HepG2 (cell line): ENCODE data around the gene CEP89. TPM values are rescaled to one million over a fixed set of nuclear protein-coding genes. Genes with fewer than 3 reads are reported as not detected.

Experiments
- ATAC-seq: fragments of 200-7000 bp; cut with Tn5 transposase; 3 replicates; pipeline ENCODE4 v1.9.1; 2020; ENCODE audit warnings: mild to moderate bottlenecking, moderate library complexity
- BruUV-seq: library from RNA; stranded (reverse); fragments of 400-500 nt; replicated peaks from 2 replicates; lab custom pipeline; 2021; lab: Mats Ljungman, UMichigan
- CTCF ChIA-PET: fragments of 300-600 bp; formaldehyde crosslinking; extraction: SDS; loops from one replicate; lab custom pipeline; 2021; ENCODE audit warnings: low total read pairs, inconsistent platforms, low intra/inter-chr PET ratio; lab: Yijun Ruan, JAX
- POLR2A ChIA-PET: fragments of 350-600 bp; sonication (Branson Sonifier 250); formaldehyde crosslinking; loops from one replicate; lab custom pipeline; 2020; ENCODE audit warnings: antibody characterized with exemption, inconsistent platforms; lab: Yijun Ruan, JAX
- DNase-seq: peaks from one replicate; pipeline ENCODE4 v3.0.0-alpha.2; 2015; ENCODE audit warnings: low spot score
- FAIRE-seq: peaks from 3 replicates; lab custom pipeline; 2011; peaks lifted over from hg19 to GRCh38; lab: Jason Lieb, UNC
- H2AFZ ChIP-seq: one replicate; pipeline ENCODE4 v1.6.1; 2011; ENCODE audit warnings: low read length, inconsistent platforms
- H3K27ac ChIP-seq: fragments of 300-600 bp; 3 replicates; pipeline ENCODE4 v1.8.0; 2011; ENCODE audit warnings: mixed run types, mild to moderate bottlenecking, mixed read lengths, low read length, inconsistent platforms; ENCODE audit not compliant: insufficient read depth; ENCODE audit errors: extremely low read length
- H3K27me3 ChIP-seq, 2 experiments: fragments of 200-600 bp in 1 of 2; 2 replicates in 1 of 2; 3 replicates in 1 of 2; pipeline versions ENCODE4 v1.6.0 to v1.8.0; 2011; ENCODE audit warnings: low read length in 2 of 2, mild to moderate bottlenecking in 2 of 2, moderate library complexity in 2 of 2, inconsistent platforms in 1 of 2; ENCODE audit not compliant: insufficient read depth in 2 of 2, control insufficient read depth in 1 of 2
- H3K36me3 ChIP-seq, 2 experiments: fragments of 200-600 bp in 1 of 2; replicated peaks in 1 of 2; 2 replicates in 1 of 2; 3 replicates in 1 of 2; pipeline versions ENCODE4 v1.5.1 to v1.8.0; 2011; ENCODE audit warnings: low read length in 2 of 2, inconsistent platforms in 1 of 2; ENCODE audit not compliant: insufficient read depth in 2 of 2, control insufficient read depth in 1 of 2
- H3K4me1 ChIP-seq: 2 replicates; pipeline ENCODE4 v1.5.1; 2012; ENCODE audit warnings: low read length, inconsistent platforms; ENCODE audit not compliant: insufficient read depth
- H3K4me2 ChIP-seq: 2 replicates; pipeline ENCODE4 v1.6.0; 2011; ENCODE audit warnings: low read depth, low read length, inconsistent platforms
- H3K4me3 ChIP-seq, 3 experiments: fragments of 200-600 bp in 1 of 3; sonication (generic), shearing (Covaris generic) in 1 of 3; replicated peaks in 1 of 3; 2 replicates each; pipeline ENCODE4 v1.5.1; 2011 to 2016; ENCODE audit warnings: low read length in 3 of 3, inconsistent platforms in 2 of 3, low read depth in 2 of 3, mild to moderate bottlenecking in 2 of 3, control low read depth in 1 of 3, mixed read lengths in 1 of 3; ENCODE audit not compliant: insufficient read depth in 1 of 3
- H3K79me2 ChIP-seq: one replicate; pipeline ENCODE4 v1.6.1; 2011; ENCODE audit warnings: low read length, inconsistent platforms; ENCODE audit not compliant: insufficient read depth
- H3K9ac ChIP-seq: 2 replicates; pipeline ENCODE4 v1.6.0; 2011; ENCODE audit warnings: mild to moderate bottlenecking, low read depth, low read length, inconsistent platforms; ENCODE audit not compliant: insufficient read depth
- H3K9me3 ChIP-seq: 2 replicates; pipeline ENCODE4 v1.5.1; 2012; ENCODE audit warnings: mild to moderate bottlenecking, low read length
- H4K20me1 ChIP-seq: 2 replicates; pipeline ENCODE4 v1.6.0; 2011; ENCODE audit warnings: inconsistent platforms, mild to moderate bottlenecking, low read length, moderate library complexity; ENCODE audit not compliant: insufficient read depth
- KDM3A ChIP-seq: IDR thresholded peaks from 2 replicates; pipeline ENCODE4 v1.6.1; 2018; ENCODE audit warnings: low read depth, missing compliant biosample characterization
- MAFK ChIP-seq, 2 experiments: IDR thresholded peaks in 1 of 2; conservative IDR thresholded peaks in 1 of 2; 2 replicates each; pipeline ENCODE4 v1.6.1; 2011; ENCODE audit warnings: improper control_type of control experiment in 2 of 2, low read length in 2 of 2
- MIXL1 ChIP-seq: IDR thresholded peaks from 2 replicates; pipeline ENCODE4 v1.6.1; 2016
- PPARG ChIP-seq: conservative IDR thresholded peaks from 2 replicates; pipeline ENCODE4 v1.6.1; 2016; ENCODE audit warnings: missing biosample characterization, missing genetic modification reagents
- TEF ChIP-seq: sonication (generic); formaldehyde crosslinking; IDR thresholded peaks from 2 replicates; pipeline ENCODE4 v1.5.0; 2020; ENCODE audit warnings: missing genetic modification reagents
- ZNF549 ChIP-seq: sonication (generic); formaldehyde crosslinking; IDR thresholded peaks from 2 replicates; pipeline ENCODE4 v1.5.0; 2020; ENCODE audit warnings: missing genetic modification reagents
- ZSCAN30 ChIP-seq: sonication (generic); formaldehyde crosslinking; IDR thresholded peaks from 2 replicates; pipeline ENCODE4 v1.5.0; 2020; ENCODE audit warnings: mild to moderate bottlenecking, missing genetic modification reagents
- WGBS: methylation state at CpG from one replicate; pipeline ENCODE4 v1.1.6; 2017; ENCODE audit warnings: low lambda C conversion rate; 5-methylcytosine and 5-hydroxymethylcytosine counted together
- in situ Hi-C: cut with HindIII; loops from 2 replicates; pipeline ENCODE4 v1.10.0; 2017; ENCODE audit warnings: low pct_unique_long_range_greater_than_20kb; ENCODE audit not compliant: extremely low pct_ligation_motif_present
- intact Hi-C: fragments of 100-400 bp; cut with micrococcal nuclease; formaldehyde crosslinking; loops from one replicate; pipeline ENCODE4 v1.10.0; 2022; ENCODE audit not compliant: unreplicated experiment
- polyA plus RNA-seq, 8 experiments: library from polyadenylated mRNA; depleted of rRNA in 3 of 8; stranded (reverse) in 7 of 8; unstranded in 1 of 8; fragments of >200 nt; fragmentation: Illumina TruSeq in 4 of 8; extraction: Trizol in 4 of 8; gene quantifications; 2 replicates each; pipeline versions ENCODE4 v1.2.1 to v1.2.3, GENCODE V29; 2011 to 2016; ENCODE audit warnings: low read depth in 4 of 8, missing spikeins in 1 of 8, mixed read lengths in 1 of 8; ENCODE audit not compliant: insufficient read depth in 1 of 8
- total RNA-seq, 5 experiments: library from RNA; depleted of rRNA; stranded (reverse); fragments of >200 nt; fragmentation: Illumina TruSeq; extraction: Trizol; gene quantifications; 2 replicates each; pipeline ENCODE4 v1.2.3, GENCODE V29; 2016; ENCODE audit warnings: low read depth in 1 of 5
- TF ChIP-seq, protein P1 (sequence below), 2 experiments: sonication (generic) in 1 of 2; formaldehyde crosslinking in 1 of 2; IDR thresholded peaks; 2 replicates each; pipeline versions ENCODE4 v1.6.1 to v1.9.0; 2014 to 2022; ENCODE audit warnings: antibody characterized with exemption in 1 of 2, borderline replicate concordance in 1 of 2, inconsistent platforms in 1 of 2, low read depth in 1 of 2, missing genetic modification reagents in 1 of 2
- TF ChIP-seq, protein P2 (sequence below): sonication (generic); formaldehyde crosslinking; IDR thresholded peaks from 2 replicates; pipeline ENCODE4 v1.4.0; 2020; ENCODE audit warnings: missing genetic modification reagents, borderline replicate concordance
- TF ChIP-seq, protein P3 (sequence below): sonication (generic); formaldehyde crosslinking; IDR thresholded peaks from 2 replicates; pipeline ENCODE4 v1.4.0; 2020; ENCODE audit warnings: missing genetic modification reagents

The CEP89 gene
- total and polyA plus RNA-seq, 2 of the 13 experiments (the other 11 are each of a cell fraction or from before 2014, with no cell fraction given), result 7.2 to 10.9 TPM

GRCh38 chr19:32864318-32865007, 107.3 kb downstream of the CEP89 start:
- ATAC-seq (no peak), FAIRE-seq (no peak), DNase-seq (no peak)
- H3K4me3 ChIP-seq, result no peak overlapping the region
- in situ Hi-C loops, result no loop called here
- 96% methylated on average over 18 of the region's 35 CpGs for WGBS
- POLR2A ChIA-PET, result no interaction called here
- no peak overlapping the region for H3K27ac ChIP-seq
- H3K36me3 ChIP-seq, result peaks cover 3 to 4% of the 10 kb centered on the region in 2 experiments; a peak in 3 of 5 replicates
- no peak overlapping the region for H3K4me2 ChIP-seq
- H3K4me1 ChIP-seq, result peaks cover 8% of the 10 kb centered on the region; the same call in 1 of the 2 replicates
- H3K9ac ChIP-seq, result no peak overlapping the region
- H3K9me3 ChIP-seq, result no peaks in the 10 kb centered on the region
- H4K20me1 ChIP-seq, result no peaks in the 10 kb centered on the region
- no TSS peak for BruUV-seq
- H3K27me3 ChIP-seq, result no peaks in the 10 kb centered on the region
- H2AFZ ChIP-seq, result no peak overlapping the region
- no peaks in the 10 kb centered on the region for H3K79me2 ChIP-seq
- intact Hi-C loops, result no loop called here
- CTCF ChIA-PET, result no interaction called here
- TF ChIP-seq KDM3A (CRISPR knock-in tag) (no peak), MIXL1 (CRISPR knock-in tag) (no peak), PPARG (CRISPR knock-in tag) (no peak), TEF (CRISPR knock-in tag) (no peak), ZNF549 (CRISPR knock-in tag) (no peak), ZSCAN30 (no peak), MAFK (conservative IDR thresholded peaks at IDR 0.05 in 1 of 2, IDR thresholded peaks at IDR 0.05 in 1 of 2; ENCODE audit: low read length in 2 of 2) (no peak)
- TF ChIP-seq, protein P1, sequence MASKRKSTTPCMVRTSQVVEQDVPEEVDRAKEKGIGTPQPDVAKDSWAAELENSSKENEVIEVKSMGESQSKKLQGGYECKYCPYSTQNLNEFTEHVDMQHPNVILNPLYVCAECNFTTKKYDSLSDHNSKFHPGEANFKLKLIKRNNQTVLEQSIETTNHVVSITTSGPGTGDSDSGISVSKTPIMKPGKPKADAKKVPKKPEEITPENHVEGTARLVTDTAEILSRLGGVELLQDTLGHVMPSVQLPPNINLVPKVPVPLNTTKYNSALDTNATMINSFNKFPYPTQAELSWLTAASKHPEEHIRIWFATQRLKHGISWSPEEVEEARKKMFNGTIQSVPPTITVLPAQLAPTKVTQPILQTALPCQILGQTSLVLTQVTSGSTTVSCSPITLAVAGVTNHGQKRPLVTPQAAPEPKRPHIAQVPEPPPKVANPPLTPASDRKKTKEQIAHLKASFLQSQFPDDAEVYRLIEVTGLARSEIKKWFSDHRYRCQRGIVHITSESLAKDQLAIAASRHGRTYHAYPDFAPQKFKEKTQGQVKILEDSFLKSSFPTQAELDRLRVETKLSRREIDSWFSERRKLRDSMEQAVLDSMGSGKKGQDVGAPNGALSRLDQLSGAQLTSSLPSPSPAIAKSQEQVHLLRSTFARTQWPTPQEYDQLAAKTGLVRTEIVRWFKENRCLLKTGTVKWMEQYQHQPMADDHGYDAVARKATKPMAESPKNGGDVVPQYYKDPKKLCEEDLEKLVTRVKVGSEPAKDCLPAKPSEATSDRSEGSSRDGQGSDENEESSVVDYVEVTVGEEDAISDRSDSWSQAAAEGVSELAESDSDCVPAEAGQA (IDR thresholded peaks at IDR 0.05; ENCODE audit: low read depth), result no peak
- TF ChIP-seq, protein P1 (CRISPR knock-in tag; IDR thresholded peaks at IDR 0.05; ENCODE audit: borderline replicate concordance), result no peak
- TF ChIP-seq, protein P2, sequence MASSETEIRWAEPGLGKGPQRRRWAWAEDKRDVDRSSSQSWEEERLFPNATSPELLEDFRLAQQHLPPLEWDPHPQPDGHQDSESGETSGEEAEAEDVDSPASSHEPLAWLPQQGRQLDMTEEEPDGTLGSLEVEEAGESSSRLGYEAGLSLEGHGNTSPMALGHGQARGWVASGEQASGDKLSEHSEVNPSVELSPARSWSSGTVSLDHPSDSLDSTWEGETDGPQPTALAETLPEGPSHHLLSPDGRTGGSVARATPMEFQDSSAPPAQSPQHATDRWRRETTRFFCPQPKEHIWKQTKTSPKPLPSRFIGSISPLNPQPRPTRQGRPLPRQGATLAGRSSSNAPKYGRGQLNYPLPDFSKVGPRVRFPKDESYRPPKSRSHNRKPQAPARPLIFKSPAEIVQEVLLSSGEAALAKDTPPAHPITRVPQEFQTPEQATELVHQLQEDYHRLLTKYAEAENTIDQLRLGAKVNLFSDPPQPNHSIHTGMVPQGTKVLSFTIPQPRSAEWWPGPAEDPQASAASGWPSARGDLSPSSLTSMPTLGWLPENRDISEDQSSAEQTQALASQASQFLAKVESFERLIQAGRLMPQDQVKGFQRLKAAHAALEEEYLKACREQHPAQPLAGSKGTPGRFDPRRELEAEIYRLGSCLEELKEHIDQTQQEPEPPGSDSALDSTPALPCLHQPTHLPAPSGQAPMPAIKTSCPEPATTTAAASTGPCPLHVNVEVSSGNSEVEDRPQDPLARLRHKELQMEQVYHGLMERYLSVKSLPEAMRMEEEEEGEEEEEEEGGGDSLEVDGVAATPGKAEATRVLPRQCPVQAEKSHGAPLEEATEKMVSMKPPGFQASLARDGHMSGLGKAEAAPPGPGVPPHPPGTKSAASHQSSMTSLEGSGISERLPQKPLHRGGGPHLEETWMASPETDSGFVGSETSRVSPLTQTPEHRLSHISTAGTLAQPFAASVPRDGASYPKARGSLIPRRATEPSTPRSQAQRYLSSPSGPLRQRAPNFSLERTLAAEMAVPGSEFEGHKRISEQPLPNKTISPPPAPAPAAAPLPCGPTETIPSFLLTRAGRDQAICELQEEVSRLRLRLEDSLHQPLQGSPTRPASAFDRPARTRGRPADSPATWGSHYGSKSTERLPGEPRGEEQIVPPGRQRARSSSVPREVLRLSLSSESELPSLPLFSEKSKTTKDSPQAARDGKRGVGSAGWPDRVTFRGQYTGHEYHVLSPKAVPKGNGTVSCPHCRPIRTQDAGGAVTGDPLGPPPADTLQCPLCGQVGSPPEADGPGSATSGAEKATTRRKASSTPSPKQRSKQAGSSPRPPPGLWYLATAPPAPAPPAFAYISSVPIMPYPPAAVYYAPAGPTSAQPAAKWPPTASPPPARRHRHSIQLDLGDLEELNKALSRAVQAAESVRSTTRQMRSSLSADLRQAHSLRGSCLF (CRISPR knock-in tag), result no peak
- TF ChIP-seq, protein P3, sequence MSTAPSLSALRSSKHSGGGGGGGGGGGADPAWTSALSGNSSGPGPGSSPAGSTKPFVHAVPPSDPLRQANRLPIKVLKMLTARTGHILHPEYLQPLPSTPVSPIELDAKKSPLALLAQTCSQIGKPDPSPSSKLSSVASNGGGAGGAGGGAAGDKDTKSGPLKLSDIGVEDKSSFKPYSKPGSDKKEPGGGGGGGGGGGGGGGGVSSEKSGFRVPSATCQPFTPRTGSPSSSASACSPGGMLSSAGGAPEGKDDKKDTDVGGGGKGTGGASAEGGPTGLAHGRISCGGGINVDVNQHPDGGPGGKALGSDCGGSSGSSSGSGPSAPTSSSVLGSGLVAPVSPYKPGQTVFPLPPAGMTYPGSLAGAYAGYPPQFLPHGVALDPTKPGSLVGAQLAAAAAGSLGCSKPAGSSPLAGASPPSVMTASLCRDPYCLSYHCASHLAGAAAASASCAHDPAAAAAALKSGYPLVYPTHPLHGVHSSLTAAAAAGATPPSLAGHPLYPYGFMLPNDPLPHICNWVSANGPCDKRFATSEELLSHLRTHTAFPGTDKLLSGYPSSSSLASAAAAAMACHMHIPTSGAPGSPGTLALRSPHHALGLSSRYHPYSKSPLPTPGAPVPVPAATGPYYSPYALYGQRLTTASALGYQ (CRISPR knock-in tag), result no peak
